H9 (cell line): ENCODE measurements around the gene UBE2Q2. TPM values are rescaled to one million over a fixed set of nuclear protein-coding genes. Genes with fewer than 3 reads are reported as not detected.

ENCODE experiments used
- DNase-seq: peaks from one replicate; pipeline ENCODE4 v3.0.0-alpha.2; 2017
- H2AFZ ChIP-seq: one replicate; pipeline ENCODE4 v1.6.1; 2013; ENCODE audit warnings: mild to moderate bottlenecking, low read length, control low read depth, moderate library complexity
- H2AK5ac ChIP-seq: 2 replicates; pipeline ENCODE4 v1.6.1; 2013; ENCODE audit warnings: low read length, control low read depth, mixed read lengths; ENCODE audit not compliant: insufficient read length
- H2BK120ac ChIP-seq: one replicate; pipeline ENCODE4 v1.6.1; 2013; ENCODE audit warnings: low read depth, mild to moderate bottlenecking, low read length, control low read depth, inconsistent platforms; ENCODE audit not compliant: poor library complexity, severe bottlenecking
- H2BK12ac ChIP-seq: 2 replicates; pipeline ENCODE4 v1.6.1; 2013; ENCODE audit warnings: low read length, control low read depth, mixed read lengths, low read depth; ENCODE audit not compliant: insufficient read length
- H2BK15ac ChIP-seq: 2 replicates; pipeline ENCODE4 v1.6.1; 2013; ENCODE audit warnings: low read depth, low read length, control low read depth
- H2BK20ac ChIP-seq: one replicate; pipeline ENCODE4 v1.6.1; 2013; ENCODE audit warnings: low read depth, mild to moderate bottlenecking, low read length, control low read depth, inconsistent platforms; ENCODE audit not compliant: poor library complexity, severe bottlenecking
- H2BK5ac ChIP-seq: 2 replicates; pipeline ENCODE4 v1.6.1; 2013; ENCODE audit warnings: low read length, control low read depth, mixed read lengths; ENCODE audit not compliant: insufficient read length
- H3K14ac ChIP-seq: 2 replicates; pipeline ENCODE4 v1.6.1; 2013; ENCODE audit warnings: low read length, control low read depth; ENCODE audit not compliant: insufficient read depth
- H3K18ac ChIP-seq: 2 replicates; pipeline ENCODE4 v1.6.1; 2013; ENCODE audit warnings: low read depth, mild to moderate bottlenecking, mixed read lengths, low read length, control low read depth; ENCODE audit not compliant: insufficient read length
- H3K23ac ChIP-seq: 2 replicates; pipeline ENCODE4 v1.6.1; 2013; ENCODE audit warnings: low read length, control low read depth, mixed read lengths, low read depth; ENCODE audit not compliant: insufficient read length
- H3K23me2 ChIP-seq: 2 replicates; pipeline ENCODE4 v1.6.1; 2013; ENCODE audit warnings: low read depth, mild to moderate bottlenecking, mixed read lengths, low read length, control low read depth; ENCODE audit not compliant: insufficient read length, poor library complexity, severe bottlenecking
- H3K27ac ChIP-seq: 2 replicates; pipeline ENCODE4 v1.5.1; 2013; ENCODE audit warnings: low read length, control low read depth, mixed read lengths, low read depth; ENCODE audit not compliant: insufficient read length
- H3K27me3 ChIP-seq: 2 replicates; pipeline ENCODE4 v1.6.1; 2013; ENCODE audit warnings: low read length, control low read depth, inconsistent platforms; ENCODE audit not compliant: insufficient read depth
- H3K4ac ChIP-seq: 2 replicates; pipeline ENCODE4 v1.6.1; 2013; ENCODE audit warnings: low read depth, mild to moderate bottlenecking, control low read depth, inconsistent platforms, low read length, moderate library complexity
- H3K4me1 ChIP-seq: 2 replicates; pipeline ENCODE4 v1.6.1; 2013; ENCODE audit warnings: low read length, control low read depth, inconsistent platforms; ENCODE audit not compliant: insufficient read depth
- H3K4me2 ChIP-seq: 2 replicates; pipeline ENCODE4 v1.6.1; 2013; ENCODE audit warnings: low read length, control low read depth, mixed read lengths; ENCODE audit not compliant: insufficient read length, insufficient read depth
- H3K56ac ChIP-seq: 2 replicates; pipeline ENCODE4 v1.6.1; 2013; ENCODE audit warnings: low read depth, mild to moderate bottlenecking, mixed read lengths, low read length, control low read depth; ENCODE audit not compliant: insufficient read length
- H3K79me1 ChIP-seq: 2 replicates; pipeline ENCODE4 v1.6.1; 2013; ENCODE audit warnings: low read depth, mild to moderate bottlenecking, moderate library complexity, low read length, control low read depth, inconsistent platforms; ENCODE audit not compliant: insufficient read depth, poor library complexity, severe bottlenecking
- H3K79me2 ChIP-seq: 2 replicates; pipeline ENCODE4 v1.6.1; 2013; ENCODE audit warnings: low read length, control low read depth, inconsistent platforms; ENCODE audit not compliant: insufficient read depth
- H3K9ac ChIP-seq: 2 replicates; pipeline ENCODE4 v1.6.1; 2013; ENCODE audit warnings: low read length, control low read depth, mixed read lengths; ENCODE audit not compliant: insufficient read length; ENCODE audit errors: extremely low read depth
- H3K9me3 ChIP-seq: one replicate; pipeline ENCODE4 v1.6.1; 2013; ENCODE audit warnings: low read depth, low read length, inconsistent platforms; ENCODE audit not compliant: control insufficient read depth
- H3T11ph ChIP-seq: one replicate; pipeline ENCODE4 v1.6.1; 2013; ENCODE audit warnings: mild to moderate bottlenecking, low read length, control low read depth, inconsistent platforms
- H4K20me1 ChIP-seq: one replicate; pipeline ENCODE4 v1.6.1; 2013; ENCODE audit not compliant: control insufficient read depth, insufficient read length, insufficient read depth
- H4K5ac ChIP-seq: 2 replicates; pipeline ENCODE4 v1.6.1; 2013; ENCODE audit warnings: low read depth, mild to moderate bottlenecking, mixed read lengths, low read length, control low read depth; ENCODE audit not compliant: insufficient read length
- H4K8ac ChIP-seq: replicated peaks from 2 replicates; pipeline ENCODE4 v1.6.1; 2013; ENCODE audit warnings: low read length, control low read depth, mixed read lengths, low read depth; ENCODE audit not compliant: insufficient read length
- H4K91ac ChIP-seq: 2 replicates; pipeline ENCODE4 v1.6.1; 2013; ENCODE audit warnings: low read depth, mild to moderate bottlenecking, moderate library complexity, mixed read lengths, low read length, control low read depth; ENCODE audit not compliant: insufficient read length
- H3K27ac Mint-ChIP-seq, 3 experiments: 2 replicates in 2 of 3; 3 replicates in 1 of 3; pipeline ENCODE4 v1.8.0; 2020 to 2021; ENCODE audit warnings: mixed read lengths in 3 of 3, mild to moderate bottlenecking in 1 of 3, moderate library complexity in 1 of 3
- H3K27me3 Mint-ChIP-seq: 2 replicates; pipeline ENCODE4 v1.8.0; 2021; ENCODE audit warnings: low read depth, mild to moderate bottlenecking, moderate library complexity, mixed read lengths
- H3K36me3 Mint-ChIP-seq, 3 experiments: 2 replicates in 2 of 3; 3 replicates in 1 of 3; pipeline ENCODE4 v1.8.0; 2020 to 2021; ENCODE audit warnings: low read depth in 3 of 3, mixed read lengths in 3 of 3; ENCODE audit not compliant: insufficient read depth in 1 of 3
- H3K4me1 Mint-ChIP-seq, 2 experiments: 2 replicates each; pipeline ENCODE4 v1.8.0; 2020; ENCODE audit warnings: mixed read lengths in 2 of 2
- H3K4me3 Mint-ChIP-seq, 2 experiments: 2 replicates in 1 of 2; 3 replicates in 1 of 2; pipeline ENCODE4 v1.8.0; 2020 to 2021; ENCODE audit warnings: mild to moderate bottlenecking in 2 of 2, mixed read lengths in 2 of 2, moderate library complexity in 1 of 2
- H3K9me3 Mint-ChIP-seq, 2 experiments: 2 replicates in 1 of 2; 3 replicates in 1 of 2; pipeline ENCODE4 v1.8.0; 2020; ENCODE audit warnings: mild to moderate bottlenecking in 2 of 2, mixed read lengths in 2 of 2, moderate library complexity in 1 of 2
- CTCF ChIP-seq: fragments of 200-600 bp; sonication (generic); conservative IDR thresholded peaks from 3 replicates; pipeline ENCODE4 v1.8.0; 2021; ENCODE audit warnings: antibody characterized with exemption, mild to moderate bottlenecking
- whole genome bisulfite sequencing: extraction: QIAGEN DNeasy Blood & Tissue Kit; methylation state at CpG from one replicate; pipeline ENCODE4 v1.1.7; 2013; ENCODE audit warnings: missing lambda C conversion rate, low lambda C conversion rate, mixed read lengths; ENCODE audit not compliant: insufficient read length; ENCODE audit errors: extremely low coverage; 5-methylcytosine and 5-hydroxymethylcytosine counted together
- total RNA-seq: library from RNA; stranded (reverse); gene quantifications from 2 replicates; pipeline ENCODE4 v1.2.1, GENCODE V29; 2021

Gene UBE2Q2
- total RNA-seq, 1 experiment from 2014 or later = 29.6 TPM

DNA sequence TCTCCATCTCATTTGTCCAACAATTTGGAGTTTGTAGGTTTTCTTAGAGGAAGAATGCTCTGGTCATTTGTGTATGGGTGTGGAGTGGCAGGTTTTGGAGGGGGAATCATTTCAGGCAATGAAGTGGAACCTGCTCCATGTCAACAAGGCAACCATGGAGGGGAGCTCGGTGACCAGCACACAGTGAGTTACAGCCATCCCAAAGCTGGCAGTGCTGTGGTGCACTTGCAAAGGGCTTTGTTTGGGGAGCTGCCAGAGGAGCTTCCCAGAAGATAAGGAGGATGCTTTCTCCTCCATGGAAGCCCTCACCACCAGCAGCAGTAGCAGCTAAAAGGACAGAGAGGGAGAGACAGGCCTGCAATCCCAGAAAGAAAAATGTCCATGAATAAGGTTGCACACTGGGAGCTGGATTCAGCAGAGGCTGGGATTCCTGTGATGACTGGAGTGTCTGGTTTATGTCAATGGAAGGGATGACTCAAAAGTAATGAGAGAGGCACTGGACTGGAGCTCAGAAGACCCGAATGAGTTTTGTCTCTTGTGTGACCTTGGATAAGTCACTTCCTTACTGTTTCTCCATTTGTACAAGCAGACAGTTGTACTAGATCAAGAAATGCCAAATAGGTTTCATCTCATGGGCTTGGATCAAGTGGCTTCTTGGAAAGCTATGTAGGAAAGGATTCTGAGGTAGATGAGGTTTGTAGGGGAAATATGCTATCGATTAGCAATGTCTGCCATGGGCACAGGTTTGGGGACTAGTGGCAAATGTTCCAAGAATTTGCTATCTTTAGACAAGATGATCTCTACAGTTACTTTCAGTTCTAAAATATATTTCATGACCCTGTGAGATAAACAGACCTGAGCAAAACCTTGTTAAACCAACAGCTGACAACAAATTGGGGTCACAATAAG is 27.2 kb upstream of the UBE2Q2 start:
- no peaks in the 10 kb centered on the region for H3K9me3 ChIP-seq
- H3K27ac Mint-ChIP-seq = no peak overlapping the region; a peak in 1 of 7 replicates
- H3K27ac ChIP-seq = no peak overlapping the region
- peaks cover 0 to 6% of the 10 kb centered on the region in 2 experiments; a peak in 2 of 4 replicates for H3K4me1 Mint-ChIP-seq
- H3K23ac ChIP-seq = no peak overlapping the region
- H2AK5ac ChIP-seq = no peak overlapping the region
- no peaks in the 10 kb centered on the region; the same call in 1 of the 2 replicates for H3K27me3 ChIP-seq
- H3K4me3 Mint-ChIP-seq = no peak overlapping the region
- no peaks in the 10 kb centered on the region for H3K79me1 ChIP-seq
- H3K27me3 Mint-ChIP-seq = no peaks in the 10 kb centered on the region
- H3K4me1 ChIP-seq = no peaks in the 10 kb centered on the region
- H2AFZ ChIP-seq = no peak overlapping the region
- H4K8ac ChIP-seq = no peak overlapping the region
- peaks cover 0 to 1% of the 10 kb centered on the region in 2 experiments; a peak in 2 of 5 replicates for H3K9me3 Mint-ChIP-seq
- no peak overlapping the region for H2BK12ac ChIP-seq
- H3K56ac ChIP-seq = no peak overlapping the region
- H3K14ac ChIP-seq = no peak overlapping the region
- no peak overlapping the region for H3K4me2 ChIP-seq
- H3K23me2 ChIP-seq = no peaks in the 10 kb centered on the region
- H3K36me3 Mint-ChIP-seq = no peaks in the 10 kb centered on the region
- no CpG with 5 or more reads among the region's 3 CpGs for WGBS
- no peak for DNase-seq
- H3K18ac ChIP-seq = no peak overlapping the region
- H4K91ac ChIP-seq = no peak overlapping the region
- H2BK20ac ChIP-seq = no peak overlapping the region
- no peak overlapping the region for H3K9ac ChIP-seq
- H3K4ac ChIP-seq = no peak overlapping the region
- H4K20me1 ChIP-seq = no peaks in the 10 kb centered on the region
- H3K79me2 ChIP-seq = 0 out of 2 replicates have a peak, but pooled peaks cover 1% of the 10 kb centered on the region
- no peak overlapping the region for H2BK15ac ChIP-seq
- H2BK5ac ChIP-seq = no peak overlapping the region
- no peak overlapping the region for H4K5ac ChIP-seq
- no peak for TF ChIP-seq CTCF
- no peak overlapping the region for H2BK120ac ChIP-seq
- H3T11ph ChIP-seq = no peak overlapping the region
